Omental fat pad (tissue), 4 donors: ENCODE results near the gene SNX9. TPM values are rescaled to one million over a fixed set of nuclear protein-coding genes. Genes with fewer than 3 reads are reported as not detected.

ENCODE experiments used
- ATAC-seq: fragments of 150-250 bp; one replicate; pipeline ENCODE4 v1.9.1; 2016; ENCODE audit warnings: mild to moderate bottlenecking, moderate library complexity; ENCODE audit not compliant: low FRiP score
- DNase-seq: peaks from one replicate; pipeline ENCODE4 v3.0.0-alpha.2; 2019; ENCODE audit warnings: low spot score
- total RNA-seq, 4 donors: library from RNA; depleted of rRNA; stranded (reverse); fragments of >200 nt; gene quantifications; one replicate each; pipeline ENCODE4 v1.1.0, GENCODE V29; 2016
- TF ChIP-seq, protein P1 (sequence below), 3 donors: fragments of 450-650 bp; IDR thresholded peaks; one replicate each; pipeline ENCODE4 v1.5.1; 2016 to 2017; ENCODE audit warnings: antibody characterized with exemption in 3 of 3, mild to moderate bottlenecking in 3 of 3, moderate library complexity in 2 of 3

Gene SNX9
- total RNA-seq, 4 donors from 2014 or later = 61.8 to 89.6 (median 76.3) TPM

DNA sequence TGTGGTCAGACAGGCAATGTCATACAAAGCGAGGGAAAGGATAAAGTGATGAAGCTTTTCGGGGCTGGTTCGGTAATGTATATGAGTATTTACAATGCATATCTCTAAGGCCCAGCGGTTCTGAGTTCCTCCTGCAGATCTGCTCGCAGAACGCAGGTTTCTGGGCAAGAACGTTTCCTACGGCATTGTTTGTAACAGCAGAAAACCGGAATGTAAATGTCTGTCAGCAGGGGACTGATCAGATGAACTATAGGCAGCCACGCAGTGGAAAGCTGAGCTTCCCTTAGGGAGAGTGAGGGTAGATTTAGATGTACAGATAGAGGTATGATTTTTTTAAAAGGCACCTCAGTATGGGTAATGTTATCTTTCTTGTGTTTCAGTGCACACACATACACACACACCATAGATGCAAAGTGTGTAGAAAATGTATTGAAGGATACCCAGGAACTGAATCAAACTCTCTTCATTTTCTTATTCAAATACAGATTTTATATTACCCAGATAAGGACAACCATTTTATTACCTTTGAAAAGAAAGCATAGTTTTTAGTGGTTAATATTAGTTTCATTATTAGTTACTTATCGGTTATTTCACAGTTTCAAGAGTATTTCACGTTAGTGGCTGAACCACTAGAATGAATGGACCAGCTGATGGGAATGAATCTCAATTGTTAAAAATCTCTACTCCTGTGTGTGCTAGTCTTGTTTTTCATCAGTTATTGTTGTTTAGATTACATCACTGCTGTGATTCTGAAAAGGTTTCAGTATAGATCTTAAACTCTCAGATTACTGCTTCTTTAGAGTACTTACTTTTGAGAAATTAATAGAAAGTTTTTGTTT, 56.2 kb downstream of the SNX9 start:
- ATAC-seq = no peak
- no peak for DNase-seq
- TF ChIP-seq, protein P1, sequence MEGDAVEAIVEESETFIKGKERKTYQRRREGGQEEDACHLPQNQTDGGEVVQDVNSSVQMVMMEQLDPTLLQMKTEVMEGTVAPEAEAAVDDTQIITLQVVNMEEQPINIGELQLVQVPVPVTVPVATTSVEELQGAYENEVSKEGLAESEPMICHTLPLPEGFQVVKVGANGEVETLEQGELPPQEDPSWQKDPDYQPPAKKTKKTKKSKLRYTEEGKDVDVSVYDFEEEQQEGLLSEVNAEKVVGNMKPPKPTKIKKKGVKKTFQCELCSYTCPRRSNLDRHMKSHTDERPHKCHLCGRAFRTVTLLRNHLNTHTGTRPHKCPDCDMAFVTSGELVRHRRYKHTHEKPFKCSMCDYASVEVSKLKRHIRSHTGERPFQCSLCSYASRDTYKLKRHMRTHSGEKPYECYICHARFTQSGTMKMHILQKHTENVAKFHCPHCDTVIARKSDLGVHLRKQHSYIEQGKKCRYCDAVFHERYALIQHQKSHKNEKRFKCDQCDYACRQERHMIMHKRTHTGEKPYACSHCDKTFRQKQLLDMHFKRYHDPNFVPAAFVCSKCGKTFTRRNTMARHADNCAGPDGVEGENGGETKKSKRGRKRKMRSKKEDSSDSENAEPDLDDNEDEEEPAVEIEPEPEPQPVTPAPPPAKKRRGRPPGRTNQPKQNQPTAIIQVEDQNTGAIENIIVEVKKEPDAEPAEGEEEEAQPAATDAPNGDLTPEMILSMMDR (IDR thresholded peaks at IDR 0.05) = no peak

DNA sequence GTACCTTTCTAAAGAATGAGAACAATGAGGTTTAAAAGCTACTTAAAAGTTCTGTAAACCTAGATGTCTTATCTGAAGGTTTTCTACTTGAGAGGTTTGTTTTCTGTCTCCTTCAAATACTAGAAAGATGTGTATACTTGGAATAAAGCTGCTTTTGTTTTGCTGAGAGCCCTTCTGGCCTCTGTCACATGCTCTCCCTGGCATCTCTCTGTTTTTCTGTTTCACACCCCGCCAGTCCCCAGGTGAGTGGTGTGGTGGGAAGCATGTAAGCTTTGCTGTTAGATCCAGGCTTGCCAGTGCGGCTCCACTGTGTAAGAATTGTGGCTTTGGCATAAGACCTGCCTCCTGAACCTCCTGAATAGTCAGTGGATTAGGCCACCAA, 56.8 kb downstream of the SNX9 start:
- TF ChIP-seq, protein P1 (IDR thresholded peaks at IDR 0.05) = no peak
- no peak for ATAC-seq
- DNase-seq = no peak

DNA sequence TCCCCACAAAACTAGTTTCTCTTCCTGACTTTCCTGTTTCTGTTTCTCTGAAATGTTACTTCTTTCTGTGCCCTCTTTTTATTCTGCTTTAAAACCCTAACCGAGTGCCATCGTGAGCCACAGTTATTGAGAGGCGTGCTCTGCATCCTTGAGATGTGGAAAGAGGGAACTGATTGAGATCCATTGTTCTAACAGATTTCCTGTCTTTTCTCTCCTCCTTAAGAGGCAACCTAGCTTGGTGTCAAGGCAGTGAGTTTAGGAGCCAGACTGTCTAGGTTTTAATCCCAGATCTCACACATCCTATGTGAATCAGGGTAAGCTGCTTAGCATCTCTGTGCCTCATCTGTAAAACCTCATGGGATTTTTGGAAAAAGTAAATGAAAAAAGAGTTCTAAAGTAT, 57.5 kb downstream of the SNX9 start:
- DNase-seq (no peak), ATAC-seq (no peak)
- TF ChIP-seq, protein P1 (IDR thresholded peaks at IDR 0.05) = no peak

DNA sequence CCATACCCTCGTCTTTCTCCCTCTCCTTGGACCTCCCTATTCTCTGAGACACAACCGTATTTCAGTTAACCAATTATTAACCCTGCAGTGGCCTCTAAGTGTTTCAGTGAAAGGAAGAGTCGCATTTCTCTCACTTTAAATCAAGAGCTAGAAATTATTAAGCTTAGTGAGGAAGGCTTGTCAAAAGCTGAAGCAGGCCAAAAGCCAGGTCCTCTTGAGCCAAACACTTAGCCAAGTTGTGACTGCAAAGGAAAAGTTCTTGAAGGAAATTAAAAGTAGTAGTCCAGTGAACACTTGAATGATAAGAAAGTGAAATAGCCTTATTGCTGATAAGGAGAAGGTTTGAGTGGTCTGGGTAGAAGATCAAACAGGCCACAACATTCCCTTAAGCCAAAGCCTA, 58.3 kb downstream of the SNX9 start:
- ATAC-seq = no peak

DNA sequence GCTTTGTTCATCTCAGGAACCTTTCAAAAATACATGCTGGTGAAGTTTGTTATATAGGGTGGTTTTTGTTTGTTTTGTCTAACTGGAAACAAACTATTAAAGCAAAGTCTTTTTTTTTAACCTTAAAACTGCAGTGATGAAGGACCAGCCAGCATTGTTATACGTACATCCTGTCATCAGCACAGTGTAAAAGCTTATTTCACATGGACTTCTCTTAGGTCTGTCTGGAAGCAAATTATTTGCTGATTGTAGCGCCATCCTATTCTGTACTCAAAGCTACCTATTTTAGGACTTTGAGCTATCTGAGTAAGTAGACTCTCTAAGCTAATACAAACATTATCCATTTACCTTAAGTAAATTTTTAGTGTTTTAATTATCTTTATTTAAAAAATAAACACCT, 61.7 kb downstream of the SNX9 start:
- TF ChIP-seq, protein P1 (IDR thresholded peaks at IDR 0.05) = no peak
- no peak for DNase-seq
- ATAC-seq = no peak

More for the DNA sequence above, 58.3 kb downstream of the SNX9 start:
- no peak for DNase-seq
- TF ChIP-seq, protein P1 (IDR thresholded peaks at IDR 0.05) = no peak

DNA sequence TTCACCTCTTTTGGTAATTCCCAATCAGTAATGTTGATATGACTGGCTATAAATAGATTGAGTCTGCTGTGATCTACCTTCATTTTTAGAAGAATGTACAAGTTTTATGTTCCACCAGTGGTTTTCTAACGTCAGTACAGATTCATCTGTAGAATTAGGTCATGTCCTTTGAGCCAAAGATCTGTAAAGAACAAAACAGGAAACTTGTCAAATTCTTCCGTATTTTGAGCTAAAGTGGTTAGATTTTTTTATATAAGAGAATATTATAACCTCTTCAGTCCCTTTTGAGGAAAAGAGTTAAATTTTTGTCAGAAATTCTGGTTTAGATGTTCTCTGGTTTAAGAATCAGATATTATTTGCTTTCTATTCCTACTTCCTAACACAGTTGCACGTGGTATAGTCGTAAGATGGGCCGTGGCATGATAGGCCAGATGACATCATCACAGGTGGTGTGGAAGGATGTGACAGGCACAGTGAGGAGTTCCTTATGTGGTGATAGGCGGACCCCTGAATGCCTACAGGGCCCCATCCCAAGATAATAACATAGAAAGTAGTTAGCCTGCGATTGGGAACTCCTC, 62.3 kb downstream of the SNX9 start:
- TF ChIP-seq, protein P1 (IDR thresholded peaks at IDR 0.05) = no peak
- ATAC-seq (no peak), DNase-seq (no peak)

DNA sequence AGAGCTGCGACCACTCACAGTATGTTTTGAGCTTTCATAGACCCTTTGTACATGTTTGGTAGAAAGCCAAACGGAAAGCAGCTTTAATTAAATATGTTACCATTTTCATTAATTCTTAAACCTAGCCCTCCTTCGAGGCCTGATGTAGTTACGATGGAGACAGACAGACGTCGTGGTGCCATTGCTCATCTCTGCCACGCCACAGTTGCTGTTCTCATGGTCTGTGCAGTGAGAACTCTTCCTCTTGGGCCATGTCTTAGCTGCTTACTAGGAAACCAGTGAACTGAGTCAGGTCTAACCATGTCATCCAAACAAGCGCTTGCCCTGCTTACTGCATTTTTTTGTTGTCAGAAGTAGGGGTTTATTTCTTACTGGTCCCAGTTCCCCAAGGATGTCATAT, 62.8 kb downstream of the SNX9 start:
- DNase-seq (no peak), ATAC-seq (no peak)
- TF ChIP-seq, protein P1 (IDR thresholded peaks at IDR 0.05) = no peak
